Thyroid gland (tissue), 4 donors: ENCODE data around the gene SMIM7.

Source experiments
- POLR2A ChIP-seq, 2 donors: fragments of 450-650 bp; IDR thresholded peaks; one replicate each; pipeline ENCODE4 v1.6.1; 2017; ENCODE audit warnings: antibody characterized with exemption in 2 of 2, mild to moderate bottlenecking in 2 of 2, moderate library complexity in 1 of 2
- TF ChIP-seq, protein P1 (sequence below), 6 experiments: fragments of 200-600 bp in 3 of 6; fragments of 450-650 bp in 3 of 6; sonication (generic) in 3 of 6; IDR thresholded peaks; one replicate each; pipeline ENCODE4 v1.5.1; 2016 to 2019; ENCODE audit warnings: antibody characterized with exemption in 6 of 6, mild to moderate bottlenecking in 2 of 6, inconsistent platforms in 1 of 6, moderate library complexity in 1 of 6

DNA sequence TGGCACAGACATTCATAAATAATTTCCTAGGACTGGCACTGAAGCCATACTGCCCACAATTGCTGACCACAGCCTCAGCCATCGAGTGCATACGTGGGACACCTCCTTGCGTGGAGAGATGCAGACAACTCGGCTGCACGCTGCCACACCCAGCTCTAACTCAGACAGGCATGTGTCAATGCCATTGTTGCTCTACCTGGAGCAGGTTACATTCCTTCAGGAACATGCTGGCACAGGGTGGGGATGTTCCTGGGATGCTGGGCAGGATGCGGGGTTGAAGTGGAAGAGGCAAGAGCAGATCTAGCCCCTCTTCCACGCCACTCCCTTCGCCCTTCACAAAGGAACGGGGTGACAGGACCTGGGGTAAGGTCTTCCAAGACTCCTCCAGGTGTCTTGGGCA lies 63.5 kb downstream of the SMIM7 start:
- TF ChIP-seq, protein P1, sequence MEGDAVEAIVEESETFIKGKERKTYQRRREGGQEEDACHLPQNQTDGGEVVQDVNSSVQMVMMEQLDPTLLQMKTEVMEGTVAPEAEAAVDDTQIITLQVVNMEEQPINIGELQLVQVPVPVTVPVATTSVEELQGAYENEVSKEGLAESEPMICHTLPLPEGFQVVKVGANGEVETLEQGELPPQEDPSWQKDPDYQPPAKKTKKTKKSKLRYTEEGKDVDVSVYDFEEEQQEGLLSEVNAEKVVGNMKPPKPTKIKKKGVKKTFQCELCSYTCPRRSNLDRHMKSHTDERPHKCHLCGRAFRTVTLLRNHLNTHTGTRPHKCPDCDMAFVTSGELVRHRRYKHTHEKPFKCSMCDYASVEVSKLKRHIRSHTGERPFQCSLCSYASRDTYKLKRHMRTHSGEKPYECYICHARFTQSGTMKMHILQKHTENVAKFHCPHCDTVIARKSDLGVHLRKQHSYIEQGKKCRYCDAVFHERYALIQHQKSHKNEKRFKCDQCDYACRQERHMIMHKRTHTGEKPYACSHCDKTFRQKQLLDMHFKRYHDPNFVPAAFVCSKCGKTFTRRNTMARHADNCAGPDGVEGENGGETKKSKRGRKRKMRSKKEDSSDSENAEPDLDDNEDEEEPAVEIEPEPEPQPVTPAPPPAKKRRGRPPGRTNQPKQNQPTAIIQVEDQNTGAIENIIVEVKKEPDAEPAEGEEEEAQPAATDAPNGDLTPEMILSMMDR (IDR thresholded peaks at IDR 0.05), result no peak
- TF ChIP-seq POLR2A (IDR thresholded peaks at IDR 0.05), result no peak
